Measurements from ENCODE around the gene NPR3.

DNA sequence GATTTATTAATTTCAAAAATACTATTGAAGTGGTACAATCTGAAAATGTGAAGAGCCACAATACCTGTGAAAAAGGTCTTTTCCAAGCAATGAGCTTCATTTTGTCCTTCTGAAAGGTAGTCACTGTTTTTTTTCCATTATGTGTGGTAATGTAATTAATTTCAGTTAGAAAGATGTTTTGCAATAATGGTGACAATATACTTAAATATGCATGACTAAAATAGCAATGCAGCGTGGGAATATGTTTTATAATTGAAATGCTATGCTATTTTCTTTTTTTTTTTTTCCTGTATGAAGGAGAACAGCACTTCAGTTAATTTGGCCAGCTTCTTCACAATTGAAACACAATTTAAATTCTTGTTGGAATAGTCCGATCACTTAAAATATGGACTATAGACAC is 41.9 kb downstream of the NPR3 start:
- TF ChIP-seq, protein P1, sequence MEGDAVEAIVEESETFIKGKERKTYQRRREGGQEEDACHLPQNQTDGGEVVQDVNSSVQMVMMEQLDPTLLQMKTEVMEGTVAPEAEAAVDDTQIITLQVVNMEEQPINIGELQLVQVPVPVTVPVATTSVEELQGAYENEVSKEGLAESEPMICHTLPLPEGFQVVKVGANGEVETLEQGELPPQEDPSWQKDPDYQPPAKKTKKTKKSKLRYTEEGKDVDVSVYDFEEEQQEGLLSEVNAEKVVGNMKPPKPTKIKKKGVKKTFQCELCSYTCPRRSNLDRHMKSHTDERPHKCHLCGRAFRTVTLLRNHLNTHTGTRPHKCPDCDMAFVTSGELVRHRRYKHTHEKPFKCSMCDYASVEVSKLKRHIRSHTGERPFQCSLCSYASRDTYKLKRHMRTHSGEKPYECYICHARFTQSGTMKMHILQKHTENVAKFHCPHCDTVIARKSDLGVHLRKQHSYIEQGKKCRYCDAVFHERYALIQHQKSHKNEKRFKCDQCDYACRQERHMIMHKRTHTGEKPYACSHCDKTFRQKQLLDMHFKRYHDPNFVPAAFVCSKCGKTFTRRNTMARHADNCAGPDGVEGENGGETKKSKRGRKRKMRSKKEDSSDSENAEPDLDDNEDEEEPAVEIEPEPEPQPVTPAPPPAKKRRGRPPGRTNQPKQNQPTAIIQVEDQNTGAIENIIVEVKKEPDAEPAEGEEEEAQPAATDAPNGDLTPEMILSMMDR (IDR thresholded peaks at IDR 0.05; ENCODE audit: insufficient read depth, low read depth, low read length), result no peak
- TF ChIP-seq EZH2 (IDR thresholded peaks at IDR 0.05; ENCODE audit: insufficient read depth, low read length), result no peak

Measured in astrocyte (in vitro differentiated cells and primary cell).